ENCODE data around the gene TMEM30B.
A peak's percentile ranks its signal among the peaks of the same experiment; 100 is the strongest.
"Not testable (repeated sequence)": the region's sequence is repeated elsewhere in the genome, so short reads cannot be mapped to it uniquely, and the experiment has no call there.

TMEM30B gene

GRCh38 chr14:61281186-61281947 lies at the start of gene TMEM30B:
TSS of gene TMEM30B (minus strand) at chr14:61281338. CDS start at chr14:61281147, 191 bp downstream.
- DNase-seq = no peak

GRCh38 chr14:61330511-61330910 lies 49.4 kb upstream of the TMEM30B start:
- DNase-seq = no peak

- DNase-seq = no peak
These were observed 48.4 kb upstream of the TMEM30B start for GRCh38 chr14:61329478-61330051.

GRCh38 chr14:61328626-61329262 lies 47.6 kb upstream of the TMEM30B start:
- DNase-seq = peak; percentile 75

GRCh38 chr14:61326847-61327246 lies 45.7 kb upstream of the TMEM30B start:
- DNase-seq = no peak

GRCh38 chr14:61326146-61326545 lies 45.0 kb upstream of the TMEM30B start:
- no peak for DNase-seq

GRCh38 chr14:61325166-61325565 lies 44.0 kb upstream of the TMEM30B start:
- no peak for DNase-seq

GRCh38 chr14:61323970-61324369 lies 42.8 kb upstream of the TMEM30B start:
- DNase-seq = no peak

- peak; percentile 78 for DNase-seq
These were observed 41.7 kb upstream of the TMEM30B start for GRCh38 chr14:61322799-61323290.

GRCh38 chr14:61322011-61322798 lies 41.1 kb upstream of the TMEM30B start:
- no peak for DNase-seq

- peak; percentile 90 for DNase-seq
These were observed 40.4 kb upstream of the TMEM30B start, which contains the start of gene PRKCH for GRCh38 chr14:61321385-61322010. TSS of gene PRKCH (plus strand) at chr14:61321579. CDS start at chr14:61322102, 523 bp downstream.

GRCh38 chr14:61320806-61321384 lies 39.8 kb upstream of the TMEM30B start:
- no peak for DNase-seq

GRCh38 chr14:61320170-61320569 lies 39.0 kb upstream of the TMEM30B start:
- not testable (repeated sequence) for DNase-seq

GRCh38 chr14:61319706-61320105 lies 38.6 kb upstream of the TMEM30B start:
- DNase-seq = no peak

GRCh38 chr14:61319086-61319485 lies 37.9 kb upstream of the TMEM30B start:
- DNase-seq = no peak

- DNase-seq = no peak
These were observed 34.2 kb upstream of the TMEM30B start for GRCh38 chr14:61315313-61315712.

GRCh38 chr14:61308701-61309100 lies 27.6 kb upstream of the TMEM30B start:
- not testable (repeated sequence) for DNase-seq

GRCh38 chr14:61308198-61308597 lies 27.1 kb upstream of the TMEM30B start:
- no peak for DNase-seq

GRCh38 chr14:61304688-61305087 lies 23.6 kb upstream of the TMEM30B start:
- DNase-seq = no peak

- no peak for DNase-seq
These were observed 19.6 kb upstream of the TMEM30B start for GRCh38 chr14:61300754-61301153.

- DNase-seq = no peak
These were observed 19.1 kb upstream of the TMEM30B start for GRCh38 chr14:61300209-61300608.

GRCh38 chr14:61298824-61299223 lies 17.7 kb upstream of the TMEM30B start:
- no peak for DNase-seq
